Uterus (tissue), 2 donors: ENCODE measurements around the gene ERMP1.

Source experiments
- POLR2A ChIP-seq, 2 donors: fragments of 450-650 bp; IDR thresholded peaks; one replicate each; pipeline ENCODE4 v1.6.1; 2016; ENCODE audit warnings: antibody characterized with exemption in 2 of 2, mild to moderate bottlenecking in 1 of 2, moderate library complexity in 1 of 2
- TF ChIP-seq, protein P1 (sequence below), 4 experiments: fragments of 200-600 bp in 2 of 4; fragments of 450-650 bp in 2 of 4; sonication (generic) in 2 of 4; IDR thresholded peaks; one replicate each; pipeline ENCODE4 v1.5.1; 2016 to 2019; ENCODE audit warnings: antibody characterized with exemption in 4 of 4, mild to moderate bottlenecking in 2 of 4, moderate library complexity in 1 of 4

DNA sequence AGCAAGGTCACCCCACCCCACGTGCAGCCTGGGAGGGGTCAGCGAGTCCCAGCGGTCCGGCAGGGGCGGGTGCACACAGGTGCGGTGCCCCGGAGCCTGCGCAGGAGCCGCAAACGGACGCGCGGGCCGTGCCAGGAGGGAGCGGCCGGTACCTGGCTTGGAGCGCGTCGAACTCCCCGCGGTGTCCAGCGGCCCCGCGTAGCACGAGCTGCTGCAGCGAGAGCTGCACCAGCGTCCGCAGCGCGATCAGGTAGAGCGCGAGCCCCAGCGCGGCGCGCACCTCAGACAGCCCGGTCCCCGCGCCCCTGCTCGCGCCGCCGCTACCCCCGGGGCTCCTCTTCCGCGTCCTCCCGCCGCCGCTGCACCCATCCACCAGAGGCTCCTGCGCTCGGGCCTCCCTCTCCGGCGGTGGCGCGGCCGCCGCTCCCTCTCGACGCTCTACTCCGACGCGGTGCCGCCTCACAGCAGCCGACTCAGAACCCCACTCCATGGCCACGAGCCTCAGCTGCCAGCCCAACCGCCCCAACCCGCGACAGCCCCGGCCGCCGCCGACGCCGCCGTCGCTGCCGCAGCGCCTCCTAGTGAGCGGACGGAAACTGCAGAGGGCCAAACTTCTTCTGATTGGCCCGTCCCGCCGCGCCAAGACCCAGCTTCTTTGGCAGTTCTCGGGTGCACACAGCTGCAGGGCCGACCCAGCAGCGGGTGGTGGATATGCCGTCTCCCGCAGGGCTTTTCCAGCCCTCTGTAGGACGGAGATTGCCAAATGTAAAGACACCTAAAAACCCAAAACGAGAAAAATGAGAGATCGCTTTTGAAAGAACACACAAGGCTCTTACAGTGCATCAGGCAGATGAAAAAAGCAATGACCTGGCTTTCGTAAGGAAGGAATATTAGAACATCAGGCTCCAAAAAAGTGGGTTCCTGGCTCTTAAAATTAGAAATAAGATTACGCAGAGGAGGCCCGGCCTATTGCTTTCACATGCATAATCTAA, at the start of gene ERMP1:
- TF ChIP-seq, protein P1, sequence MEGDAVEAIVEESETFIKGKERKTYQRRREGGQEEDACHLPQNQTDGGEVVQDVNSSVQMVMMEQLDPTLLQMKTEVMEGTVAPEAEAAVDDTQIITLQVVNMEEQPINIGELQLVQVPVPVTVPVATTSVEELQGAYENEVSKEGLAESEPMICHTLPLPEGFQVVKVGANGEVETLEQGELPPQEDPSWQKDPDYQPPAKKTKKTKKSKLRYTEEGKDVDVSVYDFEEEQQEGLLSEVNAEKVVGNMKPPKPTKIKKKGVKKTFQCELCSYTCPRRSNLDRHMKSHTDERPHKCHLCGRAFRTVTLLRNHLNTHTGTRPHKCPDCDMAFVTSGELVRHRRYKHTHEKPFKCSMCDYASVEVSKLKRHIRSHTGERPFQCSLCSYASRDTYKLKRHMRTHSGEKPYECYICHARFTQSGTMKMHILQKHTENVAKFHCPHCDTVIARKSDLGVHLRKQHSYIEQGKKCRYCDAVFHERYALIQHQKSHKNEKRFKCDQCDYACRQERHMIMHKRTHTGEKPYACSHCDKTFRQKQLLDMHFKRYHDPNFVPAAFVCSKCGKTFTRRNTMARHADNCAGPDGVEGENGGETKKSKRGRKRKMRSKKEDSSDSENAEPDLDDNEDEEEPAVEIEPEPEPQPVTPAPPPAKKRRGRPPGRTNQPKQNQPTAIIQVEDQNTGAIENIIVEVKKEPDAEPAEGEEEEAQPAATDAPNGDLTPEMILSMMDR (IDR thresholded peaks at IDR 0.05) = peak; percentile 79 to 94 (median 88)
- TF ChIP-seq POLR2A (IDR thresholded peaks at IDR 0.05) = peak in 1 of 2 donors; percentile 54
